Esophagus muscularis mucosa (tissue), 3 donors: ENCODE results near the gene CHST14.

Experiments used
- POLR2A ChIP-seq: fragments of 450-650 bp; IDR thresholded peaks from one replicate; pipeline ENCODE4 v1.6.1; 2017; ENCODE audit warnings: antibody characterized with exemption, moderate library complexity, mild to moderate bottlenecking, low read depth
- TF ChIP-seq, protein P1 (sequence below), 3 experiments: fragments of 200-600 bp in 2 of 3; fragments of 450-650 bp in 1 of 3; sonication (generic) in 2 of 3; IDR thresholded peaks; one replicate each; pipeline ENCODE4 v1.5.1; 2017 to 2019; ENCODE audit warnings: antibody characterized with exemption in 3 of 3, mild to moderate bottlenecking in 2 of 3, moderate library complexity in 1 of 3

DNA sequence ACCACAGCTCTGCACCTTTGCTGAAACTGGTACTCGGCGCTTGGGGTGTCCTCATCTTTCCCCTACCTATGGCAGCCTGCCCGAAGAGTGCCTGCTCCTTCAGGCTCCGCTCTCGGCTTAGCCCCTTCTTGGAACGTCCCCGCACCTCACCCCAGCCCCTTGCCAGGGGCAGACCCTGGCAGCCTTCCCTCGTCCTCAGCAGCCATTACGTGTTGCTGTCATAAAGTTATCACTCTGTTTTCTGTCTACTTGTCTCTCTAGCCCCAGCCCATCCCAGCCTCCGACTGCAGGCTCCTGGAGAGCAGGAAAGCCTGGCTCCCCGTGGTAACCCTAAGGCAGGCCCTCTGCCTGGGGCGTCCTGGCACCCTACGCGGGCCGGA, 35.1 kb upstream of the CHST14 start:
- TF ChIP-seq POLR2A, result no peak
- TF ChIP-seq, protein P1, sequence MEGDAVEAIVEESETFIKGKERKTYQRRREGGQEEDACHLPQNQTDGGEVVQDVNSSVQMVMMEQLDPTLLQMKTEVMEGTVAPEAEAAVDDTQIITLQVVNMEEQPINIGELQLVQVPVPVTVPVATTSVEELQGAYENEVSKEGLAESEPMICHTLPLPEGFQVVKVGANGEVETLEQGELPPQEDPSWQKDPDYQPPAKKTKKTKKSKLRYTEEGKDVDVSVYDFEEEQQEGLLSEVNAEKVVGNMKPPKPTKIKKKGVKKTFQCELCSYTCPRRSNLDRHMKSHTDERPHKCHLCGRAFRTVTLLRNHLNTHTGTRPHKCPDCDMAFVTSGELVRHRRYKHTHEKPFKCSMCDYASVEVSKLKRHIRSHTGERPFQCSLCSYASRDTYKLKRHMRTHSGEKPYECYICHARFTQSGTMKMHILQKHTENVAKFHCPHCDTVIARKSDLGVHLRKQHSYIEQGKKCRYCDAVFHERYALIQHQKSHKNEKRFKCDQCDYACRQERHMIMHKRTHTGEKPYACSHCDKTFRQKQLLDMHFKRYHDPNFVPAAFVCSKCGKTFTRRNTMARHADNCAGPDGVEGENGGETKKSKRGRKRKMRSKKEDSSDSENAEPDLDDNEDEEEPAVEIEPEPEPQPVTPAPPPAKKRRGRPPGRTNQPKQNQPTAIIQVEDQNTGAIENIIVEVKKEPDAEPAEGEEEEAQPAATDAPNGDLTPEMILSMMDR (IDR thresholded peaks at IDR 0.05), result no peak
